ENCODE data around the gene CCNL2.

DNA sequence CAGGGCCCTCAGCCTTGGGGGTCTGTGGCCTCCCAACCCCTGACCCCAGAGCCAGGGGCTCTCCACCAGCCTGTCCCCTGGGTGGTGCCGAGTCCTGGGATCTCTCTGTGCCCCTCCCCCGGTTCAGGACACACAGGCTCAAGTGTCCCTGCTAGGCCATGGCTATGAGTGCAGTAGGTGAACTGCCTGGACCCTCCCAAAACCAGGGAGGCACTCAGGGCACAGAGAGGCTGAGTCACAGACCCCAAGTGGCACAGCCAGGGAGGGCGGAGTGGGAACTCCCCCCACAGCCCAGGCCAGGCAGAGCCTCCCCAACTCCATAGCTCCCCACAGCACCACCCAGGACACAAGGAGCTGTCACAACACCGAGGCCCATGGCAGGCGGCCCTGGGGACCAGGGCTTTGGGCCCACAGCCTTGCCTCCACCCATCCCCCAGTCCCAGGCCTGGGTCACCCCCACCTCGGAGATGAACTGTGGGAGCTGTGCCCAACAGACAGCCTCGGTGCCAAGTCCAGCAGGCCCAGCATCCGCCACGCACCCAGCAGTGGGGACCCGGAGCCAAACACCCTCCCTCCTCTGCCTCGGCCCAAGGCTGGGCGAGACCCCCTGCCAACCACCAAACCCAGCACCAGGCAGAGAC is 53.2 kb downstream of the CCNL2 start:
- TF ChIP-seq POLR2A (IDR thresholded peaks at IDR 0.05; ENCODE audit: low read length) (no peak), GATA1 (IDR thresholded peaks at IDR 0.05; ENCODE audit: low read depth, low read length) (no peak)
